WTC11 (cell line): ENCODE measurements around the gene PLAAT5. TPM values are rescaled to one million over a fixed set of nuclear protein-coding genes. Genes with fewer than 3 reads are reported as not detected.
A peak's percentile ranks its signal among the peaks of the same experiment; 100 is the strongest.

Experiments used
- ATAC-seq: fragments of 200-7000 bp; cut with Tn5 transposase; 2 replicates; pipeline ENCODE4 v1.10.0; 2021; ENCODE audit warnings: mild to moderate bottlenecking, moderate library complexity
- CTCF ChIA-PET: fragments of 300-600 bp; sonication (Branson Sonifier 250); formaldehyde crosslinking; loops from one replicate; lab custom pipeline; 2021; ENCODE audit warnings: antibody characterized with exemption; lab: Charles Lee
- POLR2A ChIA-PET: fragments of 350-600 bp; sonication (Branson Sonifier 250); formaldehyde crosslinking; loops from one replicate; lab custom pipeline; 2021; ENCODE audit warnings: antibody characterized with exemption; lab: Charles Lee
- DNase-seq: peaks from one replicate; pipeline ENCODE4 v3.0.0; 2021; ENCODE audit warnings: low spot score
- H3K27ac Mint-ChIP-seq: 2 replicates; pipeline ENCODE4 v1.8.0; 2021; ENCODE audit warnings: mixed read lengths
- H3K27me3 Mint-ChIP-seq: 2 replicates; pipeline ENCODE4 v1.8.0; 2021; ENCODE audit warnings: low read depth, mild to moderate bottlenecking, moderate library complexity, mixed read lengths
- H3K36me3 Mint-ChIP-seq: 2 replicates; pipeline ENCODE4 v1.8.0; 2021; ENCODE audit warnings: mixed read lengths
- H3K4me1 Mint-ChIP-seq: 2 replicates; pipeline ENCODE4 v1.8.0; 2022; ENCODE audit warnings: mixed read lengths
- H3K4me3 Mint-ChIP-seq: 2 replicates; pipeline ENCODE4 v1.8.0; 2021; ENCODE audit warnings: mild to moderate bottlenecking, moderate library complexity, mixed read lengths
- H3K9me3 Mint-ChIP-seq: 2 replicates; pipeline ENCODE4 v1.8.0; 2021; ENCODE audit warnings: mixed read lengths
- ATF3 ChIP-seq: sonication (generic); formaldehyde crosslinking; conservative IDR thresholded peaks from 2 replicates; pipeline ENCODE4 v1.8.1; 2022; ENCODE audit warnings: mild to moderate bottlenecking, missing genetic modification reagents
- CREB1 ChIP-seq: sonication (generic); formaldehyde crosslinking; IDR thresholded peaks from 2 replicates; pipeline ENCODE4 v1.8.0; 2023; ENCODE audit warnings: mild to moderate bottlenecking, missing genetic modification reagents
- E2F1 ChIP-seq: sonication (generic); formaldehyde crosslinking; IDR thresholded peaks from 2 replicates; pipeline ENCODE4 v1.8.0; 2022; ENCODE audit warnings: mild to moderate bottlenecking, missing genetic modification reagents
- E2F5 ChIP-seq: sonication (generic); formaldehyde crosslinking; IDR thresholded peaks from 2 replicates; pipeline ENCODE4 v1.8.1; 2022; ENCODE audit warnings: mild to moderate bottlenecking, moderate library complexity, missing genetic modification reagents
- ESRRA ChIP-seq: sonication (generic); formaldehyde crosslinking; IDR thresholded peaks from 2 replicates; pipeline ENCODE4 v1.8.1; 2022; ENCODE audit warnings: mild to moderate bottlenecking, missing genetic modification reagents, borderline replicate concordance
- GABPB1 ChIP-seq: sonication (generic); formaldehyde crosslinking; IDR thresholded peaks from 2 replicates; pipeline ENCODE4 v1.8.1; 2023; ENCODE audit warnings: mild to moderate bottlenecking, missing genetic modification reagents
- GRHL2 ChIP-seq: fragments of 250-450 bp; sonication (Bioruptor Pico); IDR thresholded peaks from 2 replicates; pipeline ENCODE4 v1.8.0; 2022; ENCODE audit warnings: mild to moderate bottlenecking, moderate library complexity; ENCODE audit not compliant: insufficient replicate concordance, severe bottlenecking
- NR1H2 ChIP-seq: sonication (generic); formaldehyde crosslinking; IDR thresholded peaks from 2 replicates; pipeline ENCODE4 v1.9.0; 2021; ENCODE audit warnings: mild to moderate bottlenecking, moderate library complexity, missing genetic modification reagents
- NR2C2 ChIP-seq: sonication (generic); formaldehyde crosslinking; IDR thresholded peaks from 2 replicates; pipeline ENCODE4 v1.8.0; 2022; ENCODE audit warnings: mild to moderate bottlenecking, missing genetic modification reagents
- NR3C1 ChIP-seq: sonication (generic); formaldehyde crosslinking; conservative IDR thresholded peaks from 2 replicates; pipeline ENCODE4 v1.8.1; 2023; ENCODE audit warnings: low read depth, mild to moderate bottlenecking, missing genetic modification reagents
- RELA ChIP-seq: sonication (generic); formaldehyde crosslinking; IDR thresholded peaks from 2 replicates; pipeline ENCODE4 v1.8.1; 2022; ENCODE audit warnings: missing genetic modification reagents, mild to moderate bottlenecking, borderline replicate concordance
- SMAD4 ChIP-seq: sonication (generic); formaldehyde crosslinking; IDR thresholded peaks from 2 replicates; pipeline ENCODE4 v1.8.0; 2022; ENCODE audit warnings: mild to moderate bottlenecking, missing genetic modification reagents
- USF1 ChIP-seq: sonication (generic); formaldehyde crosslinking; IDR thresholded peaks from 2 replicates; pipeline ENCODE4 v1.8.0; 2022; ENCODE audit warnings: mild to moderate bottlenecking, missing genetic modification reagents
- ZNF121 ChIP-seq: sonication (generic); formaldehyde crosslinking; IDR thresholded peaks from 2 replicates; pipeline ENCODE4 v1.8.0; 2023; ENCODE audit warnings: missing genetic modification reagents
- ZNF232 ChIP-seq: sonication (generic); formaldehyde crosslinking; IDR thresholded peaks from 2 replicates; pipeline ENCODE4 v1.8.0; 2022; ENCODE audit warnings: mild to moderate bottlenecking, missing genetic modification reagents
- ZNF263 ChIP-seq: sonication (generic); formaldehyde crosslinking; IDR thresholded peaks from 2 replicates; pipeline ENCODE4 v1.8.1; 2022; ENCODE audit warnings: low read depth, mild to moderate bottlenecking, moderate library complexity, missing genetic modification reagents
- ZNF532 ChIP-seq: fragments of 250-450 bp; sonication (Bioruptor Pico); IDR thresholded peaks from 2 replicates; pipeline ENCODE4 v1.9.0; 2021; ENCODE audit warnings: mild to moderate bottlenecking, borderline replicate concordance
- ZSCAN18 ChIP-seq: fragments of 250-450 bp; sonication (Bioruptor Pico); IDR thresholded peaks from 2 replicates; pipeline ENCODE4 v2.1.2; 2022; ENCODE audit warnings: mild to moderate bottlenecking, moderate library complexity
- total RNA-seq: library from RNA; stranded (reverse); gene quantifications from 3 replicates; pipeline ENCODE4 v1.2.3, GENCODE V29; 2021

The PLAAT5 gene
- total RNA-seq, 1 experiment from 2014 or later, result 23.0 TPM

- Mint-ChIP-seq H3K4me1 (peaks cover 75% of the 10 kb centered on the region), H3K27me3 (peaks cover 6% of the 10 kb centered on the region; the same call in 1 of the 2 replicates), H3K9me3 (peaks cover 13% of the 10 kb centered on the region), H3K36me3 (peaks cover 6% of the 10 kb centered on the region), H3K4me3 (no peak overlapping the region), H3K27ac (no peak overlapping the region)
- ATAC-seq, result no peak
- ChIA-PET CTCF (interaction anchor here (0.7 to 6.2 kb wide), 6 partner anchors 17 to 201 kb away, joined by 4 to 92 read pairs (median 8); partner anchors contain the start of gene PLAAT5), POLR2A (interaction anchor here (0.6 kb wide), 1 partner anchor 369 kb away, joined by 7 read pairs; no protein-coding TSS in a partner anchor)
- no peak for DNase-seq
- TF ChIP-seq NR2C2 (CRISPR knock-in tag), result no peak
- TF ChIP-seq CREB1 (CRISPR knock-in tag), result no peak
- no peak for TF ChIP-seq ZNF532 (CRISPR knock-in tag)
- TF ChIP-seq ZNF232 (CRISPR knock-in tag), result no peak
- no peak for TF ChIP-seq ZNF263 (CRISPR knock-in tag)
- TF ChIP-seq ZNF121 (CRISPR knock-in tag), result no peak
Observed at GRCh38 chr11:63506876-63507275, 15.9 kb upstream of the PLAAT5 start.

GRCh38 chr11:63505857-63506528 lies 15.0 kb upstream of the PLAAT5 start, which contains the start of gene LGALS12:
TSS of gene LGALS12 (plus strand) at chr11:63506084. CDS start at chr11:63506459, 375 bp downstream.
- ATAC-seq, result peak; percentile 20
- no peak within 1 kb of the TSS for H3K4me3 Mint-ChIP-seq
- H3K4me1 Mint-ChIP-seq, result peaks cover 69% of the 10 kb centered on the region

More at GRCh38 chr11:63505857-63506528, 15.0 kb upstream of the PLAAT5 start, which contains the start of gene LGALS12:
- ChIA-PET POLR2A (interaction anchor here (0.6 kb wide), 1 partner anchor 368 kb away, joined by 7 read pairs; no protein-coding TSS in a partner anchor), CTCF (interaction anchor here (0.6 to 6.2 kb wide), 5 partner anchors 13 to 485 kb away, joined by 3 to 92 read pairs (median 4); partner anchors contain the start of gene PLAAT5)
- H3K9me3 Mint-ChIP-seq, result peaks cover 16% of the 10 kb centered on the region
- H3K36me3 Mint-ChIP-seq, result peaks cover 12% of the 10 kb centered on the region
- H3K27me3 Mint-ChIP-seq, result peaks cover 6% of the 10 kb centered on the region; the same call in 1 of the 2 replicates
- no peak within 1 kb of the TSS for H3K27ac Mint-ChIP-seq
- TF ChIP-seq E2F1 (CRISPR knock-in tag), result no peak
- TF ChIP-seq ATF3 (CRISPR knock-in tag), result no peak
- no peak for TF ChIP-seq NR1H2
- no peak for TF ChIP-seq ZSCAN18
- no peak for TF ChIP-seq NR3C1 (CRISPR knock-in tag)
- TF ChIP-seq ESRRA (CRISPR knock-in tag), result no peak
- no peak for TF ChIP-seq USF1 (CRISPR knock-in tag)
- no peak for TF ChIP-seq SMAD4 (CRISPR knock-in tag)
- TF ChIP-seq GABPB1 (CRISPR knock-in tag), result no peak
- no peak for TF ChIP-seq GRHL2 (CRISPR knock-in tag)
- TF ChIP-seq RELA (CRISPR knock-in tag), result no peak
- TF ChIP-seq E2F5, result no peak
- peak; percentile 26 for DNase-seq
